HCT116 (cell line): ENCODE measurements around the gene GTF2A1. TPM values are rescaled to one million over a fixed set of nuclear protein-coding genes. Genes with fewer than 3 reads are reported as not detected.

Experiments used
- ATAC-seq: fragments of 200-7000 bp; cut with Tn5 transposase; 2 replicates; pipeline ENCODE4 v1.9.1; 2020; ENCODE audit warnings: mild to moderate bottlenecking, moderate library complexity
- BruUV-seq: library from RNA; stranded (reverse); fragments of 400-500 nt; replicated peaks from 2 replicates; lab custom pipeline; 2021; lab: Mats Ljungman, UMichigan
- CTCF ChIA-PET: fragments of 300-600 bp; sonication (Branson Sonifier 250); formaldehyde crosslinking; loops from one replicate; lab custom pipeline; 2021; ENCODE audit warnings: antibody characterized with exemption; lab: Charles Lee
- POLR2A ChIA-PET: fragments of 300-600, 350-600 bp; sonication (Branson Sonifier 250); formaldehyde crosslinking; loops from one replicate; lab custom pipeline; 2021; ENCODE audit warnings: antibody characterized with exemption; lab: Charles Lee
- RAD21 ChIA-PET, 2 experiments: fragments of 300-600 bp; sonication (Branson Sonifier 250); formaldehyde crosslinking; loops; one replicate each; lab custom pipeline; 2023; ENCODE audit warnings: low total read pairs in 2 of 2; ENCODE audit not compliant: uncharacterized antibody in 2 of 2, unreplicated experiment in 2 of 2, low non-redundant PET in 1 of 2; lab: Charles Lee
- DNase-seq: peaks from one replicate; pipeline ENCODE4 v3.0.0-alpha.2; 2010; ENCODE audit warnings: low read depth, low spot score
- H2AFZ ChIP-seq: fragments of 200-600 bp; shearing (Covaris generic), sonication (generic); 2 replicates; pipeline ENCODE4 v1.6.1; 2017; ENCODE audit warnings: low read depth, mixed run types, mixed read lengths, antibody characterized with exemption, low read length; ENCODE audit not compliant: poor library complexity, severe bottlenecking
- H3K27ac ChIP-seq: 2 replicates; pipeline ENCODE4 v1.5.1; 2012; ENCODE audit warnings: low read depth, low read length
- H3K27me3 ChIP-seq: fragments of 200-600 bp; sonication (generic); 2 replicates; pipeline ENCODE4 v1.6.1; 2016; ENCODE audit warnings: mixed run types, low read length, mixed read lengths; ENCODE audit not compliant: insufficient read depth
- H3K36me3 ChIP-seq, 2 experiments: fragments of 200-500 bp in 1 of 2; fragments of 200-600 bp in 1 of 2; sonication (Bioruptor generic) in 1 of 2; sonication (generic) in 1 of 2; 2 replicates each; pipeline versions ENCODE4 v1.5.1 to v1.6.1; 2014 to 2016; ENCODE audit warnings: low read length in 2 of 2, inconsistent platforms in 1 of 2, mixed read lengths in 1 of 2, mixed run types in 1 of 2; ENCODE audit not compliant: insufficient read depth in 2 of 2, control insufficient read depth in 1 of 2
- H3K4me1 ChIP-seq, 2 experiments: fragments of 200-600 bp in 1 of 2; sonication (generic) in 1 of 2; 2 replicates each; pipeline versions ENCODE4 v1.5.1 to v1.6.1; 2012 to 2017; ENCODE audit warnings: low read length in 2 of 2, inconsistent platforms in 1 of 2, mild to moderate bottlenecking in 1 of 2, mixed read lengths in 1 of 2, mixed run types in 1 of 2, moderate library complexity in 1 of 2; ENCODE audit not compliant: insufficient read depth in 2 of 2, control insufficient read depth in 1 of 2
- H3K4me2 ChIP-seq: fragments of 200-600 bp; sonication (generic); 2 replicates; pipeline ENCODE4 v1.6.1; 2017; ENCODE audit warnings: mixed run types, low read length, mixed read lengths
- H3K4me3 ChIP-seq, 2 experiments: fragments of 200-600 bp in 1 of 2; sonication (generic) in 1 of 2; replicated peaks in 1 of 2; 2 replicates each; pipeline ENCODE4 v1.5.1; 2011 to 2016; ENCODE audit warnings: low read length in 2 of 2, control low read depth in 1 of 2, low read depth in 1 of 2, mild to moderate bottlenecking in 1 of 2, mixed read lengths in 1 of 2, mixed run types in 1 of 2
- H3K79me2 ChIP-seq: fragments of 200-600 bp; sonication (generic); 2 replicates; pipeline ENCODE4 v1.6.1; 2017; ENCODE audit warnings: mild to moderate bottlenecking, mixed run types, low read length, moderate library complexity, mixed read lengths; ENCODE audit not compliant: insufficient read depth
- H3K9ac ChIP-seq: fragments of 200-600 bp; sonication (generic); 2 replicates; pipeline ENCODE4 v1.6.1; 2016; ENCODE audit warnings: low read length, mixed read lengths
- H3K9me2 ChIP-seq: fragments of 200-600 bp; sonication (generic), shearing (Covaris generic); 2 replicates; pipeline ENCODE4 v1.6.1; 2017; ENCODE audit warnings: mixed run types, mild to moderate bottlenecking, moderate library complexity; ENCODE audit not compliant: insufficient read depth
- H3K9me3 ChIP-seq, 2 experiments: fragments of 200-500 bp in 1 of 2; fragments of 200-600 bp in 1 of 2; sonication (Bioruptor generic) in 1 of 2; sonication (generic) in 1 of 2; 2 replicates each; pipeline ENCODE4 v1.6.1; 2014 to 2017; ENCODE audit warnings: low read length in 2 of 2, mixed read lengths in 2 of 2, inconsistent platforms in 1 of 2, low read depth in 1 of 2, mild to moderate bottlenecking in 1 of 2, mixed run types in 1 of 2, moderate library complexity in 1 of 2; ENCODE audit not compliant: control insufficient read depth in 1 of 2, insufficient read depth in 1 of 2
- H4K20me1 ChIP-seq: fragments of 200-600 bp; sonication (generic), shearing (Covaris generic); 2 replicates; pipeline ENCODE4 v1.6.1; 2017; ENCODE audit warnings: mixed run types, mild to moderate bottlenecking, moderate library complexity; ENCODE audit not compliant: insufficient read depth
- CBX3 ChIP-seq: IDR thresholded peaks from 2 replicates; pipeline ENCODE4 v1.6.1; 2012; ENCODE audit warnings: low read depth
- CEBPB ChIP-seq: IDR thresholded peaks from 2 replicates; pipeline ENCODE4 v1.6.1; 2012; ENCODE audit warnings: low read depth
- EGR1 ChIP-seq: IDR thresholded peaks from 2 replicates; pipeline ENCODE4 v1.6.1; 2012; ENCODE audit warnings: low read depth
- EZH2 ChIP-seq: fragments of 200-600 bp; sonication (generic); IDR thresholded peaks from 2 replicates; pipeline ENCODE4 v1.6.1; 2017; ENCODE audit warnings: antibody characterized with exemption, mixed run types
- FOSL1 ChIP-seq: IDR thresholded peaks from 2 replicates; pipeline ENCODE4 v1.6.1; 2012; ENCODE audit warnings: low read depth
- JUND ChIP-seq: IDR thresholded peaks from 2 replicates; pipeline ENCODE4 v1.6.1; 2012
- POLR2A ChIP-seq: IDR thresholded peaks from 2 replicates; pipeline ENCODE4 v1.7.0; 2011; ENCODE audit warnings: borderline replicate concordance; ENCODE audit not compliant: insufficient read depth, insufficient read length; ENCODE audit errors: extremely low read depth
- RAD21 ChIP-seq: IDR thresholded peaks from 2 replicates; pipeline ENCODE4 v1.6.1; 2012; ENCODE audit warnings: low read depth, mild to moderate bottlenecking
- SP1 ChIP-seq: IDR thresholded peaks from 2 replicates; pipeline ENCODE4 v1.6.1; 2012; ENCODE audit warnings: low read depth
- SRF ChIP-seq: IDR thresholded peaks from 2 replicates; pipeline ENCODE4 v1.6.1; 2012; ENCODE audit warnings: low read depth
- ZFX ChIP-seq: fragments of 450-650 bp; IDR thresholded peaks from 2 replicates; pipeline ENCODE4 v1.6.1; 2017
- ZNF274 ChIP-seq: fragments of 200-500 bp; sonication (Bioruptor generic); IDR thresholded peaks from 2 replicates; pipeline ENCODE4 v1.6.1; 2014; ENCODE audit warnings: mild to moderate bottlenecking, low read depth, low read length, inconsistent platforms
- intact Hi-C: fragments of 100-400 bp; cut with micrococcal nuclease; formaldehyde crosslinking; loops from 2 replicates; pipeline ENCODE4 v1.10.0; 2022
- total RNA-seq: library from RNA; stranded (reverse); gene quantifications from one replicate; pipeline ENCODE4 v1.2.1, GENCODE V29; 2021; ENCODE audit not compliant: unreplicated experiment
- TF ChIP-seq, protein P1 (sequence below): IDR thresholded peaks from 2 replicates; pipeline ENCODE4 v1.6.1; 2012
- TF ChIP-seq, protein P2 (sequence below): IDR thresholded peaks from 2 replicates; pipeline ENCODE4 v1.6.1; 2012; ENCODE audit warnings: low read depth
- TF ChIP-seq, protein P3 (sequence below): IDR thresholded peaks from 2 replicates; pipeline ENCODE4 v1.6.1; 2011; ENCODE audit warnings: mild to moderate bottlenecking, low read length, moderate library complexity; ENCODE audit not compliant: insufficient replicate concordance; ENCODE audit errors: extremely low read depth
- TF ChIP-seq, protein P4 (sequence below): IDR thresholded peaks from 2 replicates; pipeline ENCODE4 v1.6.1; 2012

GTF2A1 gene
- total RNA-seq, 1 experiment from 2014 or later = 39.7 TPM

DNA sequence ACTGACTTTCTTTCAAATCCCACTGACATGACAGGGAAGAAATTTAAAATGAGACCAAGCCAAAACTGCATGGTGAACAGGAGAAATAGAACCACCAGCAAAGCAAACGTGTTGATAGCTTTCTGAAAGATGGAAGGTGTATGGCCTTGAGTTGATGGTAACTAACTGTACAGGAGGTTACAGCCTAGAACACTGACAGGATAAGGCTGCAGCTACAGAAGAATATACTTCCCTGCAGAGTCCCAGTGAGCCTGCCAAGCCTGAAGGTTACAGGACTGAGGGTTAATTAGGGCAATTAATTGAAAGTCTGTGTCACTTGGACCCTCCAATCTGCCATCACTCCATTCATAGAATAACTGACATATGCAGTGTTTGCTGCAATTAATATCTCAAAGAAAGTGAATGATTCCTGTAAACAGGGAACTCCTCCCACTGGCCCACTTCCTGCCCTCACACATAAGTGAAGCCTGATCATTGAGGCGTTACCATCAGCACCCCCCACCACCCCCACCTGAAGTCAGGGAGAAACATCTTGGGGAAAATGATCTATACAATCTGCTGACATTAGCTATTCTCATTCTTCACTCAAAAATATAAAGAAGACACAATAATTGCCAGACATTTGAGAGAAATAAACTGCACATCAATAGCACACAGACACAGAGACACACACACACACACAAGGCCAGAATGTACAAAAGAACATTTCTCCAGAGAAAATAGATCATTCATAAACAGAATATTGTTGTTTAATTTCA, 73.4 kb downstream of the GTF2A1 start:
- H3K9me3 ChIP-seq = no peaks in the 10 kb centered on the region
- no peak for ATAC-seq
- H3K9me2 ChIP-seq = no peaks in the 10 kb centered on the region
- POLR2A ChIA-PET = no interaction called here
- no peak for DNase-seq
- CTCF ChIA-PET = no interaction called here
- H3K27me3 ChIP-seq = no peaks in the 10 kb centered on the region
- no peak overlapping the region for H3K27ac ChIP-seq
- H2AFZ ChIP-seq = no peak overlapping the region
- no peak overlapping the region for H3K4me3 ChIP-seq
- no peak overlapping the region for H3K9ac ChIP-seq
- no peak overlapping the region for H3K4me2 ChIP-seq
- no peaks in the 10 kb centered on the region for H3K36me3 ChIP-seq
- H3K79me2 ChIP-seq = no peaks in the 10 kb centered on the region
- intact Hi-C loops = no loop called here
- RAD21 ChIA-PET = no interaction called here
- no TSS peak for BruUV-seq
- no peaks in the 10 kb centered on the region for H4K20me1 ChIP-seq
- TF ChIP-seq, protein P1, sequence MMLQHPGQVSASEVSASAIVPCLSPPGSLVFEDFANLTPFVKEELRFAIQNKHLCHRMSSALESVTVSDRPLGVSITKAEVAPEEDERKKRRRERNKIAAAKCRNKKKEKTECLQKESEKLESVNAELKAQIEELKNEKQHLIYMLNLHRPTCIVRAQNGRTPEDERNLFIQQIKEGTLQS = no peak
- TF ChIP-seq, protein P2, sequence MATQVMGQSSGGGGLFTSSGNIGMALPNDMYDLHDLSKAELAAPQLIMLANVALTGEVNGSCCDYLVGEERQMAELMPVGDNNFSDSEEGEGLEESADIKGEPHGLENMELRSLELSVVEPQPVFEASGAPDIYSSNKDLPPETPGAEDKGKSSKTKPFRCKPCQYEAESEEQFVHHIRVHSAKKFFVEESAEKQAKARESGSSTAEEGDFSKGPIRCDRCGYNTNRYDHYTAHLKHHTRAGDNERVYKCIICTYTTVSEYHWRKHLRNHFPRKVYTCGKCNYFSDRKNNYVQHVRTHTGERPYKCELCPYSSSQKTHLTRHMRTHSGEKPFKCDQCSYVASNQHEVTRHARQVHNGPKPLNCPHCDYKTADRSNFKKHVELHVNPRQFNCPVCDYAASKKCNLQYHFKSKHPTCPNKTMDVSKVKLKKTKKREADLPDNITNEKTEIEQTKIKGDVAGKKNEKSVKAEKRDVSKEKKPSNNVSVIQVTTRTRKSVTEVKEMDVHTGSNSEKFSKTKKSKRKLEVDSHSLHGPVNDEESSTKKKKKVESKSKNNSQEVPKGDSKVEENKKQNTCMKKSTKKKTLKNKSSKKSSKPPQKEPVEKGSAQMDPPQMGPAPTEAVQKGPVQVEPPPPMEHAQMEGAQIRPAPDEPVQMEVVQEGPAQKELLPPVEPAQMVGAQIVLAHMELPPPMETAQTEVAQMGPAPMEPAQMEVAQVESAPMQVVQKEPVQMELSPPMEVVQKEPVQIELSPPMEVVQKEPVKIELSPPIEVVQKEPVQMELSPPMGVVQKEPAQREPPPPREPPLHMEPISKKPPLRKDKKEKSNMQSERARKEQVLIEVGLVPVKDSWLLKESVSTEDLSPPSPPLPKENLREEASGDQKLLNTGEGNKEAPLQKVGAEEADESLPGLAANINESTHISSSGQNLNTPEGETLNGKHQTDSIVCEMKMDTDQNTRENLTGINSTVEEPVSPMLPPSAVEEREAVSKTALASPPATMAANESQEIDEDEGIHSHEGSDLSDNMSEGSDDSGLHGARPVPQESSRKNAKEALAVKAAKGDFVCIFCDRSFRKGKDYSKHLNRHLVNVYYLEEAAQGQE = no peak
- TF ChIP-seq POLR2A = no peak
- no peak for TF ChIP-seq EGR1
- no peak for TF ChIP-seq CBX3
- TF ChIP-seq SRF = no peak
- TF ChIP-seq, protein P3, sequence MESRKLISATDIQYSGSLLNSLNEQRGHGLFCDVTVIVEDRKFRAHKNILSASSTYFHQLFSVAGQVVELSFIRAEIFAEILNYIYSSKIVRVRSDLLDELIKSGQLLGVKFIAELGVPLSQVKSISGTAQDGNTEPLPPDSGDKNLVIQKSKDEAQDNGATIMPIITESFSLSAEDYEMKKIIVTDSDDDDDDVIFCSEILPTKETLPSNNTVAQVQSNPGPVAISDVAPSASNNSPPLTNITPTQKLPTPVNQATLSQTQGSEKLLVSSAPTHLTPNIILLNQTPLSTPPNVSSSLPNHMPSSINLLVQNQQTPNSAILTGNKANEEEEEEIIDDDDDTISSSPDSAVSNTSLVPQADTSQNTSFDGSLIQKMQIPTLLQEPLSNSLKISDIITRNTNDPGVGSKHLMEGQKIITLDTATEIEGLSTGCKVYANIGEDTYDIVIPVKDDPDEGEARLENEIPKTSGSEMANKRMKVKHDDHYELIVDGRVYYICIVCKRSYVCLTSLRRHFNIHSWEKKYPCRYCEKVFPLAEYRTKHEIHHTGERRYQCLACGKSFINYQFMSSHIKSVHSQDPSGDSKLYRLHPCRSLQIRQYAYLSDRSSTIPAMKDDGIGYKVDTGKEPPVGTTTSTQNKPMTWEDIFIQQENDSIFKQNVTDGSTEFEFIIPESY = no peak
- TF ChIP-seq RAD21 = no peak
- no peak for TF ChIP-seq ZNF274
- no peak for TF ChIP-seq ZFX
- TF ChIP-seq, protein P4, sequence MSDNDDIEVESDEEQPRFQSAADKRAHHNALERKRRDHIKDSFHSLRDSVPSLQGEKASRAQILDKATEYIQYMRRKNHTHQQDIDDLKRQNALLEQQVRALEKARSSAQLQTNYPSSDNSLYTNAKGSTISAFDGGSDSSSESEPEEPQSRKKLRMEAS = no peak
- no peak for TF ChIP-seq EZH2
- no peak for TF ChIP-seq CEBPB
- no peak for TF ChIP-seq FOSL1
- no peak for TF ChIP-seq SP1
- TF ChIP-seq JUND = no peak
- no peaks in the 10 kb centered on the region for H3K4me1 ChIP-seq
